AG04450 (cell line): ENCODE data around the gene MS4A12. TPM values are rescaled to one million over a fixed set of nuclear protein-coding genes. Genes with fewer than 3 reads are reported as not detected.

Source experiments
- polyA plus RNA-seq: library from polyadenylated mRNA; depleted of rRNA; stranded (reverse); fragments of >200 nt; gene quantifications from 2 replicates; pipeline ENCODE4 v1.2.3, GENCODE V29; 2011; rRNA removed

The MS4A12 gene
- polyA plus RNA-seq, 1 experiment = not detected

Other genes starting within 250 kb of the MS4A12 start
- gene MS4A4E, start 249.6 kb upstream of the MS4A12 start, polyA plus RNA-seq = not detected in 2 replicates
- not detected in 2 replicates for gene MS4A4A, start 212.1 kb upstream of the MS4A12 start, polyA plus RNA-seq
- not detected in 2 replicates for gene MS4A6E, start 165.5 kb upstream of the MS4A12 start, polyA plus RNA-seq
- not detected in 2 replicates for gene MS4A7, start 114.2 kb upstream of the MS4A12 start, polyA plus RNA-seq
- gene MS4A14, start 96.3 kb upstream of the MS4A12 start, polyA plus RNA-seq = not detected in 2 replicates
- not detected in 2 replicates for gene MS4A5, start 63.2 kb upstream of the MS4A12 start, polyA plus RNA-seq
- gene MS4A1, start 36.9 kb upstream of the MS4A12 start, polyA plus RNA-seq = not detected in 2 replicates
- gene MS4A13, start 22.6 kb downstream of the MS4A12 start, polyA plus RNA-seq = not detected in 2 replicates
- gene MS4A8, start 206.8 kb downstream of the MS4A12 start, polyA plus RNA-seq = not detected in 2 replicates
- gene MS4A18, start 231.9 kb downstream of the MS4A12 start, polyA plus RNA-seq = not detected in 2 replicates